OCI-LY7 (cell line): ENCODE data around the gene SNX7. TPM values are rescaled to one million over a fixed set of nuclear protein-coding genes. Genes with fewer than 3 reads are reported as not detected.

Experiments
- BruUV-seq: library from RNA; stranded (reverse); fragments of 400-500 nt; replicated peaks from 2 replicates; lab custom pipeline; 2021; lab: Mats Ljungman, UMichigan
- CTCF ChIA-PET: fragments of 300-600 bp; sonication (Branson Sonifier 250); formaldehyde crosslinking; loops from one replicate; lab custom pipeline; 2022; ENCODE audit warnings: antibody characterized with exemption; ENCODE audit not compliant: unreplicated experiment; lab: Charles Lee
- POLR2A ChIA-PET: fragments of 300-600 bp; sonication (Branson Sonifier 250); formaldehyde crosslinking; loops from one replicate; lab custom pipeline; 2022; ENCODE audit warnings: antibody characterized with exemption; lab: Charles Lee
- DNase-seq: peaks from one replicate; pipeline ENCODE4 v3.0.0-alpha.2; 2015; ENCODE audit warnings: low spot score
- H2AFZ ChIP-seq: fragments of 200-600 bp; sonication (generic), shearing (Covaris generic); 2 replicates; pipeline ENCODE4 v1.6.1; 2014; ENCODE audit warnings: mild to moderate bottlenecking, antibody characterized with exemption, low read length, moderate library complexity
- H3K27ac ChIP-seq: fragments of 200-600 bp; sonication (generic); 2 replicates; pipeline ENCODE4 v1.5.1; 2014; ENCODE audit warnings: mixed run types, low read depth, mild to moderate bottlenecking, moderate library complexity, low read length, inconsistent platforms; ENCODE audit not compliant: poor library complexity, severe bottlenecking
- H3K36me3 ChIP-seq: fragments of 200-600 bp; sonication (generic); 2 replicates; pipeline ENCODE4 v1.6.1; 2014; ENCODE audit warnings: mild to moderate bottlenecking, antibody characterized with exemption, low read length, moderate library complexity, mixed read lengths; ENCODE audit not compliant: insufficient read depth
- H3K4me1 ChIP-seq: fragments of 200-600 bp; sonication (generic); 2 replicates; pipeline ENCODE4 v1.5.1; 2014; ENCODE audit warnings: mild to moderate bottlenecking, low read length; ENCODE audit not compliant: insufficient read depth, poor library complexity, severe bottlenecking
- H3K4me2 ChIP-seq: fragments of 200-600 bp; sonication (generic); 2 replicates; pipeline ENCODE4 v1.6.1; 2014; ENCODE audit warnings: mild to moderate bottlenecking, low read length
- H3K4me3 ChIP-seq: fragments of 200-600 bp; sonication (generic); 2 replicates; pipeline ENCODE4 v1.5.1; 2014; ENCODE audit warnings: mild to moderate bottlenecking, low read depth, low read length; ENCODE audit not compliant: poor library complexity, severe bottlenecking
- H3K79me2 ChIP-seq: fragments of 200-600 bp; sonication (generic); 2 replicates; pipeline ENCODE4 v1.6.1; 2016; ENCODE audit warnings: low read depth, mild to moderate bottlenecking, low read length, moderate library complexity, mixed read lengths; ENCODE audit not compliant: insufficient read depth
- H3K9me2 ChIP-seq: fragments of 200-600 bp; sonication (generic); 2 replicates; pipeline ENCODE4 v1.6.1; 2016; ENCODE audit warnings: mild to moderate bottlenecking, low read length, mixed read lengths; ENCODE audit not compliant: insufficient read depth
- H3K9me3 ChIP-seq: fragments of 200-600 bp; sonication (generic); 2 replicates; pipeline ENCODE4 v1.6.1; 2014; ENCODE audit warnings: mild to moderate bottlenecking, mixed run types, low read length, mixed read lengths
- H4K20me1 ChIP-seq: fragments of 200-600 bp; sonication (generic); 2 replicates; pipeline ENCODE4 v1.6.1; 2014; ENCODE audit warnings: mild to moderate bottlenecking, antibody characterized with exemption, low read length, moderate library complexity, mixed read lengths; ENCODE audit not compliant: insufficient read depth
- CTCF ChIP-seq: fragments of 200-600 bp; sonication (generic); conservative IDR thresholded peaks from 2 replicates; pipeline ENCODE4 v1.5.1; 2014; ENCODE audit warnings: mild to moderate bottlenecking, antibody characterized with exemption, low read length, moderate library complexity, mixed read lengths
- EZH2phosphoT487 ChIP-seq: fragments of 200-600 bp; sonication (generic); IDR thresholded peaks from 2 replicates; pipeline ENCODE4 v1.6.1; 2018; ENCODE audit warnings: low read depth, borderline replicate concordance, mild to moderate bottlenecking, mixed run types, antibody characterized with exemption, low read length, moderate library complexity, mixed read lengths
- intact Hi-C: fragments of 100-400 bp; cut with micrococcal nuclease; formaldehyde crosslinking; loops from one replicate; pipeline ENCODE4 v1.10.0; 2022; ENCODE audit not compliant: unreplicated experiment
- total RNA-seq, 2 experiments: library from RNA; depleted of rRNA in 1 of 2; stranded (reverse); fragments of >200 nt in 1 of 2; shearing (Covaris generic) in 1 of 2; gene quantifications; 2 replicates each; pipeline ENCODE4 v1.2.3, GENCODE V29; 2014 to 2022

The SNX7 gene
- total RNA-seq, 2 experiments from 2014 or later = not detected

DNA sequence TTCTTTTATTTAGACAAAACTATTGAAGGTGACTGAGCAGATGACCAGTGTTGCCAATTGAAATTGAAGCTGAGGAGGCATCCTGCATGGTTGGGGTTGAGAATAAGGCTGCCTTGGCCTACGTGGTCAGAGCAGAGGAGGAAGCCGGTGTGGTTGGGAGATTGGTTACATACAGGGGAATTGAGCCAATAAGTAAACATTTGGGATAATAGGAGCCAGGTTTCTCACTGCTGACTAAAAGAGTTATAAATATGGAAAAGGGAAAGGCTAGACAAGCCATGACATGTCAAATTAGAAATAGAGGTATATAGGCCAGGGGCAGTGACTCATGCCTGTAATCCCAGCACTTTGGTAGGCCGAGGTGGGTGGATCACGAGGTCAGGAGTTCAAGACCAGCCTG, 15.8 kb downstream of the SNX7 start:
- Histone ChIP-seq H3K9me2 (no peaks in the 10 kb centered on the region), H3K4me2 (no peak overlapping the region), H3K4me1 (no peaks in the 10 kb centered on the region), H3K4me3 (no peak overlapping the region), H4K20me1 (no peaks in the 10 kb centered on the region), H3K9me3 (no peaks in the 10 kb centered on the region), H3K79me2 (no peaks in the 10 kb centered on the region), H3K36me3 (no peaks in the 10 kb centered on the region), H3K27ac (no peak overlapping the region), H2AFZ (no peak overlapping the region)
- TF ChIP-seq CTCF (no peak), EZH2phosphoT487 (no peak)
- intact Hi-C loops = no loop called here
- no peak for DNase-seq
- ChIA-PET CTCF (no interaction called here), POLR2A (interaction anchor here (0.5 kb wide), 1 partner anchor 415 kb away, joined by 3 read pairs; no protein-coding TSS in a partner anchor)
- no TSS peak for BruUV-seq

DNA sequence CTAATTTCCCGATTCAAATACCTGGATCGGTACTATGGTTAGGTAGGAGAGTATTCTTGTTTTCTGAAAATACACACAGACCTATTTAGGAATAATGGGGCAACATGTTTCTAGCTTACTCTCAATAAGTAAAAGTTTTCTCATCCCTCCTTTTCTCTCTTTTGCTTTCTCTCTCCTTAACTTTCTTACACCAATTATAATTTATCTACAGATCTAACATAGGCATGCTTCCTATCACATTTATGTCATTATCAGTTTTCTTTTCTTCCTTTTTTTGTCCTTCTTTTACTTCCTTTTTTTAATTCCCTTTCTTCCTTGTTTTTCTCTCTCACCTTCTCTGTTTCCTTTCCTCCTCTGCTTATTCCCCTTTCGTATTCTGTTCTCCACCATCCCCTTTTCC, 20.3 kb downstream of the SNX7 start:
- intact Hi-C loops = no loop called here
- H3K79me2 ChIP-seq = no peaks in the 10 kb centered on the region
- POLR2A ChIA-PET = no interaction called here

More for the DNA sequence above, 20.3 kb downstream of the SNX7 start:
- BruUV-seq = no TSS peak
- no peak overlapping the region for H3K4me2 ChIP-seq
- DNase-seq = no peak
- CTCF ChIA-PET = no interaction called here
- no peak overlapping the region for H2AFZ ChIP-seq
- TF ChIP-seq CTCF = no peak
- TF ChIP-seq EZH2phosphoT487 = no peak
- H3K27ac ChIP-seq = no peak overlapping the region
- no peaks in the 10 kb centered on the region for H3K9me3 ChIP-seq
- no peak overlapping the region for H3K4me3 ChIP-seq
- no peaks in the 10 kb centered on the region for H3K36me3 ChIP-seq
- H3K4me1 ChIP-seq = no peaks in the 10 kb centered on the region
- no peaks in the 10 kb centered on the region for H4K20me1 ChIP-seq
- H3K9me2 ChIP-seq = no peaks in the 10 kb centered on the region
